ENCODE data around the gene KDM2A. TPM values are rescaled to one million over a fixed set of nuclear protein-coding genes. Genes with fewer than 3 reads are reported as not detected.

Gene KDM2A
- total RNA-seq (2022; extraction: Qiagen RNA extraction; ENCODE audit: low read depth): 42.9 to 49.8 TPM (median 48.6 TPM) in 5 replicates

GRCh38 chr11:67118801-67119584, at the start of gene KDM2A:
TSS of gene KDM2A (plus strand) at chr11:67119263. CDS start at chr11:67121317, 2,054 bp downstream.

GRCh38 chr11:67266449-67267187, 147.6 kb downstream of the KDM2A start, which contains the start of gene GRK2:
TSS of gene GRK2 (plus strand) at chr11:67266473. CDS start at chr11:67266700, 227 bp downstream.

DNA sequence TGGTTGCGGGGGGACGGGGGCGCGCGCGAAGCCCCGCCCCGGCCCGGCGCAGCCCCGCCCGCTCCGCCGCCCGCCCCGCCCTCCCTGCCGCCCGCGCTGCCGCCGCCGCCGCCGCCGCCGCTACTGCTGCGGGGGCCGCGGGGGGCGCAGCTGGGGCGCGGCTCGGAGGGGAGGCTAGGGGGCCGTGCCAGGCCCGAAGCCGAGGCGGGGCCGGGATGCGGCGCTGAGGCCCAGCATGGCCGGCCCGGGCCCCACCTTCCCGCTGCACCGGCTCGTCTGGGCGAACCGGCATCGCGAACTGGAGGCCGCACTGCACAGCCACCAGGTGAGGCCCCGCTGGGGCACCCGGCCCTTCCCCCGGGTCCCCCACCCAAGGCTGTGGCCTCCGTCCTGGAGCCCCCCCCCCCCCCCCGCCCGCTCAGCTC, 170.2 kb downstream of the KDM2A start, which contains the start of gene ANKRD13D:
TSS of gene ANKRD13D (plus strand) at position 78 of the 425 bp plus-strand sequence. CDS start at position 236, 158 bp downstream.

GRCh38 chr11:67303132-67303834, 184.2 kb downstream of the KDM2A start, which contains the start of gene SSH3:
TSS of gene SSH3 (plus strand) at chr11:67303530. CDS start at chr11:67303626, 96 bp downstream.

Other genes starting within 250 kb of the KDM2A start
- gene PC, start 160.9 kb upstream of the KDM2A start, total RNA-seq (2022; extraction: Qiagen RNA extraction; ENCODE audit: low read depth): 25.6 to 38.7 TPM (median 29.9 TPM) in 5 replicates
- 42.4 to 85.7 TPM (median 60.2 TPM) in 5 replicates for gene C11orf86, start 144.0 kb upstream of the KDM2A start, total RNA-seq (2022; extraction: Qiagen RNA extraction; ENCODE audit: low read depth)
- 10.6 to 19.0 TPM (median 14.4 TPM) in 5 replicates for gene SYT12, start 96.1 kb upstream of the KDM2A start, total RNA-seq (2022; extraction: Qiagen RNA extraction; ENCODE audit: low read depth)
- gene RHOD, start 62.4 kb upstream of the KDM2A start, total RNA-seq (2022; extraction: Qiagen RNA extraction; ENCODE audit: low read depth): 28.2 to 51.5 TPM (median 41.0 TPM) in 5 replicates
- 26.2 to 41.9 TPM (median 37.9 TPM) in 5 replicates for gene GRK2, start 147.2 kb downstream of the KDM2A start, total RNA-seq (2022; extraction: Qiagen RNA extraction; ENCODE audit: low read depth)
- gene ANKRD13D, start 170.0 kb downstream of the KDM2A start, total RNA-seq (2022; extraction: Qiagen RNA extraction; ENCODE audit: low read depth): 18.9 to 30.0 TPM (median 26.2 TPM) in 5 replicates
- gene SSH3, start 184.3 kb downstream of the KDM2A start, total RNA-seq (2022; extraction: Qiagen RNA extraction; ENCODE audit: low read depth): 14.9 to 26.6 TPM (median 24.6 TPM) in 5 replicates
- 196 to 260 TPM (median 237 TPM) in 5 replicates for gene POLD4, start 234.3 kb downstream of the KDM2A start, total RNA-seq (2022; extraction: Qiagen RNA extraction; ENCODE audit: low read depth)

Measured in A549 treated with RU486 at 1 μM for 4 hours (cell line).